Activated CD4-positive, alpha-beta T cell treated with anti-CD3 and anti-CD28 coated beads for 1 hour (primary cell): ENCODE results near the gene MEP1A.

Experiments used
- DNase-seq: peaks from one replicate; pipeline ENCODE4 v3.0.0-alpha.2; 2020

Gene MEP1A

GRCh38 chr6:46776070-46776712 is 17.0 kb upstream of the MEP1A start:
- no peak for DNase-seq

- DNase-seq: no peak
Measured at GRCh38 chr6:46777476-46778346, 15.5 kb upstream of the MEP1A start.

- DNase-seq: no peak
Measured at GRCh38 chr6:46781478-46782378, 11.5 kb upstream of the MEP1A start.

GRCh38 chr6:46784535-46784934 is 8.7 kb upstream of the MEP1A start:
- DNase-seq: no peak

- no peak for DNase-seq
Measured at GRCh38 chr6:46787871-46788540, 5.2 kb upstream of the MEP1A start.

- DNase-seq: no peak
Measured at GRCh38 chr6:46788791-46789190, 4.4 kb upstream of the MEP1A start.

- DNase-seq: no peak
Measured at GRCh38 chr6:46789434-46790354, 3.5 kb upstream of the MEP1A start.

- DNase-seq: no peak
Measured at GRCh38 chr6:46790355-46790874, 2.8 kb upstream of the MEP1A start.

- DNase-seq: no peak
Measured at GRCh38 chr6:46792635-46793034, 554 bp upstream of the MEP1A start.

- no peak for DNase-seq
Measured at GRCh38 chr6:46794068-46794467, 879 bp downstream of the MEP1A start.

GRCh38 chr6:46795816-46796215 is 2.6 kb downstream of the MEP1A start:
- DNase-seq: no peak

- DNase-seq: no peak
Measured at GRCh38 chr6:46796848-46797580, 3.8 kb downstream of the MEP1A start.

- no peak for DNase-seq
Measured at GRCh38 chr6:46799657-46800056, 6.5 kb downstream of the MEP1A start.

GRCh38 chr6:46808806-46809205 is 15.6 kb downstream of the MEP1A start:
- no peak for DNase-seq

- no peak for DNase-seq
Measured at GRCh38 chr6:46815130-46815529, 21.9 kb downstream of the MEP1A start.

GRCh38 chr6:46816626-46817025 is 23.4 kb downstream of the MEP1A start:
- no peak for DNase-seq

- DNase-seq: no peak
Measured at GRCh38 chr6:46819561-46819960, 26.4 kb downstream of the MEP1A start.

GRCh38 chr6:46821458-46821881 is 28.3 kb downstream of the MEP1A start:
- no peak for DNase-seq

- DNase-seq: no peak
Measured at GRCh38 chr6:46828939-46829338, 35.8 kb downstream of the MEP1A start.

GRCh38 chr6:46832816-46833215 is 39.6 kb downstream of the MEP1A start:
- no peak for DNase-seq
